Measurements from ENCODE around the gene KIF5A.
"Not testable (repeated sequence)": the region's sequence is repeated elsewhere in the genome, so short reads cannot be mapped to it uniquely, and the experiment has no call there.

KIF5A gene

GRCh38 chr12:57558864-57559263 lies 9.0 kb downstream of the KIF5A start:
- no peak for DNase-seq

GRCh38 chr12:57560516-57560915 lies 10.7 kb downstream of the KIF5A start:
- DNase-seq: no peak

GRCh38 chr12:57561117-57561516 lies 11.3 kb downstream of the KIF5A start:
- DNase-seq: not testable (repeated sequence)

- no peak for DNase-seq
Observed at GRCh38 chr12:57563358-57563757, 13.5 kb downstream of the KIF5A start.

- no peak for DNase-seq
Observed at GRCh38 chr12:57564178-57564740, 14.4 kb downstream of the KIF5A start.

- DNase-seq: no peak
Observed at GRCh38 chr12:57568838-57569237, 19.0 kb downstream of the KIF5A start.

- no peak for DNase-seq
Observed at GRCh38 chr12:57569858-57570257, 20.0 kb downstream of the KIF5A start.

GRCh38 chr12:57570438-57570837 lies 20.6 kb downstream of the KIF5A start:
- DNase-seq: not testable (repeated sequence)

GRCh38 chr12:57571926-57572762 lies 22.3 kb downstream of the KIF5A start:
- DNase-seq: no peak

GRCh38 chr12:57574795-57575194 lies 25.0 kb downstream of the KIF5A start:
- no peak for DNase-seq

- DNase-seq: no peak
Observed at GRCh38 chr12:57575771-57576612, 26.1 kb downstream of the KIF5A start.

GRCh38 chr12:57576613-57577160 lies 26.8 kb downstream of the KIF5A start:
- DNase-seq: no peak

GRCh38 chr12:57577981-57578758 lies 28.3 kb downstream of the KIF5A start:
- no peak for DNase-seq

GRCh38 chr12:57579011-57579410 lies 29.2 kb downstream of the KIF5A start:
- no peak for DNase-seq

- no peak for DNase-seq
Observed at GRCh38 chr12:57579677-57580465, 30.0 kb downstream of the KIF5A start.

GRCh38 chr12:57580466-57580795 lies 30.6 kb downstream of the KIF5A start:
- DNase-seq: no peak

GRCh38 chr12:57581802-57582201 lies 32.0 kb downstream of the KIF5A start:
- DNase-seq: no peak

- no peak for DNase-seq
Observed at GRCh38 chr12:57582440-57582839, 32.6 kb downstream of the KIF5A start.

GRCh38 chr12:57583008-57583831 lies 33.4 kb downstream of the KIF5A start:
- DNase-seq: peak; percentile 88

GRCh38 chr12:57584050-57584449 lies 34.2 kb downstream of the KIF5A start:
- no peak for DNase-seq

GRCh38 chr12:57584690-57585089 lies 34.8 kb downstream of the KIF5A start:
- no peak for DNase-seq
